Central memory CD8-positive, alpha-beta T cell (primary cell): Measurements from ENCODE around the gene ADORA1.

Source experiments
- ATAC-seq: fragments of 150-1000 bp; cut with Tn5 transposase; replicated peaks from 2 replicates; pipeline ENCODE4 v1.10.0; 2022; ENCODE audit warnings: mild to moderate bottlenecking, moderate FRiP score, moderate number of reproducible peaks; ENCODE audit not compliant: poor library complexity, severe bottlenecking; ENCODE audit errors: extremely low read depth
- DNase-seq, 2 donors: peaks; one replicate each; pipeline ENCODE4 v3.0.0; 2021; ENCODE audit warnings: low spot score in 2 of 2
- H3K27ac Mint-ChIP-seq: one replicate; pipeline ENCODE4 v1.8.0; 2022; ENCODE audit warnings: low read depth, mild to moderate bottlenecking, moderate library complexity, mixed read lengths
- H3K27me3 Mint-ChIP-seq: one replicate; pipeline ENCODE4 v1.8.0; 2022; ENCODE audit warnings: mixed read lengths
- H3K36me3 Mint-ChIP-seq: one replicate; pipeline ENCODE4 v1.8.0; 2022; ENCODE audit warnings: mild to moderate bottlenecking, moderate library complexity, mixed read lengths; ENCODE audit not compliant: insufficient read depth
- H3K4me1 Mint-ChIP-seq: one replicate; pipeline ENCODE4 v1.8.0; 2022; ENCODE audit warnings: mixed read lengths
- H3K4me3 Mint-ChIP-seq: one replicate; pipeline ENCODE4 v1.8.0; 2022; ENCODE audit warnings: mild to moderate bottlenecking, moderate library complexity, mixed read lengths
- H3K9me3 Mint-ChIP-seq: one replicate; pipeline ENCODE4 v1.8.0; 2022; ENCODE audit warnings: mixed read lengths

Gene ADORA1

DNA sequence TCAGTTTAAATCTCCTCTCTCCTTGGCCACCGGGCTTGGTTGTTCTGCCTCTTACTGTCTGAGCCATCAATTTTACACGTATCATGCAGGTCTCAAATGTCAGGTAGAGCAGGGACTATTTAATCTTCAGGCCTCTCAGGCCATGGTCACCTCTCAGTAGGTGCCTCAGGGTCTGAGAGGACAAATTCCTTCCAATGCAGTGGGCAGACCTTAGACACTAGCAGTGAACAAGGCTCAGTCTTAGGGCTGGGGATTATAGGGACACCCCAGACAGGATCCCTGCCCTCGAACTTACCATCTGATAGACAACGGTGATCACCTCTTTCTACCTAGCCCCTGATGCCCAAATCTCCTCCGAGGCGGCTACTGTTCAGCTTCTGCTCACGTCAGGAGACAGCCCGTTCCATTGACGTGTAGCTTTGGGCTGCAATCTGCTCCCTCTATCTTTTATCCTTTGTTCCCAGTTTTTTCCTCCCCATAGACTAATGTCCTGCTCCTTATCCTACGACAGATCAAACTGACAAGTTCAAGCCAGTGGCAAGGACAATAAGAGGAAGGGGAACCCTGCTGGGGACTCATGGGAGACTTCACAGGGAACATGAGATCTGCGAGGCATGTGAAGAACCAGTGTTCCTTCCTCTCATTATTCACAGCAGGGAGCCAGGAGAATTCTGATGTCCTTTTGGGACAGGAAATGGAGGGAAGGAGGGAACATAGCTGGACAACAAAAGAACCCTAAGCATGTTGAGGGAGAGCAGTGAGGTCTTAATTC, 40.3 kb upstream of the ADORA1 start:
- ATAC-seq: no peak
- Mint-ChIP-seq H3K27me3 (peaks cover 67% of the 10 kb centered on the region), H3K4me1 (no peaks in the 10 kb centered on the region), H3K27ac (no peak overlapping the region), H3K4me3 (no peak overlapping the region), H3K36me3 (no peaks in the 10 kb centered on the region), H3K9me3 (no peaks in the 10 kb centered on the region)
- no peak for DNase-seq

DNA sequence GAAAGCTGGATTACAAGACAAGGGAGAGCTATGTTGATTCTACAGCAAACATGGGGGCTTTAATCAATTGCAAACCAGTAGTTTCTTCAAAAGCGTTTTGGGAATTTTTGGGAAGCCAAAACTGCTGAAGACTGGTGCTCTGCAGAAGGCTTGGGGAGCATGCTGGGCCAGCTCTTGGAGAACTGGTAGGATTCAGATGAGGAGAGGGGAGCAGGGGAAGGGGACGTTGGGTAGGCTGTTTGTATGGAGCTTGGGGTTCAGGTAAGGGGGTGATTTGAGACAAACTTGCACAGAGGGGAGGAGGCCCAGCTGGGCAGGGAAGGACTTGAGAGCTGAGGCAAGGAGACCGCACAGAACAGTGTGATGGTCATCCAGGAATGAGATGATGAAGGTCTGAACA, 39.1 kb upstream of the ADORA1 start:
- Mint-ChIP-seq H3K4me3 (no peak overlapping the region), H3K27ac (no peak overlapping the region), H3K36me3 (no peaks in the 10 kb centered on the region), H3K4me1 (no peaks in the 10 kb centered on the region), H3K27me3 (peaks cover 67% of the 10 kb centered on the region), H3K9me3 (no peaks in the 10 kb centered on the region)
- DNase-seq (no peak), ATAC-seq (no peak)

DNA sequence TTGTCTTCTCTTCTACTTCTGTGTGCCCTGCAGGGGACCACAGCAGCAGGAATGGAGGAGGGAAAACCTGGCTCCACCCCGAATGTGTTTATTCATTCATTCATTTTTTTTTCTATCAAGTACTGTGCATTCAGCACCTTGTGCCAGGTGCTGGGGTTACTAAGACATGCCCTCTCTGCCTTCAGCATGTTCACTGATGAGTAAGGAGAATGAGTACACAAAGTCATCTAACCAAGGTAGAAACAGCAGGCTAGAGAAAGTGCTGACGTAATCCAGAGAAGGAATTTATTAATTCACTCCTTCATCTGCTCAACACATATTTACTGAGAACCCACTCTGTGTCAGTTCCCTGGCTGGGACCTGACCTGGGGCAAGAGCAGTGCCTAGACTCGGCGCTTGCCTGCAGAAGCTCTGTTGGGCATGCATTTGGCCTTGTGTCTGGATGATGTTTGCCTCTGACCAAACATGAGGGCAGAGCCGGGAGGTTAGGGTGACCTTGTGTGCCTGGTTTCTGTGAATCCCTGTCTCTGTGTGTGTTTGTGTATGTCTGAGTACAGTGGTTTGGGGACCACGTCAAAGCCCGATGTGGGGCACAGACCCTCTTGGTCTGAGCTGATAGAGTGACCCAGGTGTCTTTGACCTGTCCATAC, 38.4 kb upstream of the ADORA1 start:
- no peak for DNase-seq
- Mint-ChIP-seq H3K27ac (no peak overlapping the region), H3K4me3 (no peak overlapping the region), H3K27me3 (peaks cover 64% of the 10 kb centered on the region), H3K36me3 (no peaks in the 10 kb centered on the region), H3K4me1 (no peaks in the 10 kb centered on the region), H3K9me3 (no peaks in the 10 kb centered on the region)
- ATAC-seq: no peak

DNA sequence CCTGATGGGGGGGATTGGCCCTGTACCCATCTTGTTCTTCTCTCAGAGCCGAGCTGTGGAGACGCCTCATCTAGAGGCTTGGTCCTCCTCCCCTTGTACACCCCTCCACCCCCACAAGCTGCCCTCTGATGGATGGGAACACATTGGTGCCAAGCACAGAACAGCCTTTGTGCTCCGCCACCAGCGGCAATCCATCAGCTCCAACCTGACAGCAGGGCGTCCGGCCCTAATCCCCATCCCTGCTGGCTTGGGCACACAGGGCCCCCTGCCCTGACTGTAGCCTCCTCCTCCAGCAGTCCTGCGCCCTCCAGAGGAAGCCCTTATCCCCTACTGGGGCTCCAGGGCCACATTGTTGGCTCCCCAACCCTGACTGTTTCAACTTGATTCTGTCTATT, 37.9 kb upstream of the ADORA1 start:
- Mint-ChIP-seq H3K27ac (no peak overlapping the region), H3K36me3 (no peaks in the 10 kb centered on the region), H3K27me3 (peaks cover 68% of the 10 kb centered on the region), H3K4me3 (no peak overlapping the region), H3K4me1 (no peaks in the 10 kb centered on the region), H3K9me3 (peaks cover 5% of the 10 kb centered on the region)
- no peak for DNase-seq
- ATAC-seq: no peak

DNA sequence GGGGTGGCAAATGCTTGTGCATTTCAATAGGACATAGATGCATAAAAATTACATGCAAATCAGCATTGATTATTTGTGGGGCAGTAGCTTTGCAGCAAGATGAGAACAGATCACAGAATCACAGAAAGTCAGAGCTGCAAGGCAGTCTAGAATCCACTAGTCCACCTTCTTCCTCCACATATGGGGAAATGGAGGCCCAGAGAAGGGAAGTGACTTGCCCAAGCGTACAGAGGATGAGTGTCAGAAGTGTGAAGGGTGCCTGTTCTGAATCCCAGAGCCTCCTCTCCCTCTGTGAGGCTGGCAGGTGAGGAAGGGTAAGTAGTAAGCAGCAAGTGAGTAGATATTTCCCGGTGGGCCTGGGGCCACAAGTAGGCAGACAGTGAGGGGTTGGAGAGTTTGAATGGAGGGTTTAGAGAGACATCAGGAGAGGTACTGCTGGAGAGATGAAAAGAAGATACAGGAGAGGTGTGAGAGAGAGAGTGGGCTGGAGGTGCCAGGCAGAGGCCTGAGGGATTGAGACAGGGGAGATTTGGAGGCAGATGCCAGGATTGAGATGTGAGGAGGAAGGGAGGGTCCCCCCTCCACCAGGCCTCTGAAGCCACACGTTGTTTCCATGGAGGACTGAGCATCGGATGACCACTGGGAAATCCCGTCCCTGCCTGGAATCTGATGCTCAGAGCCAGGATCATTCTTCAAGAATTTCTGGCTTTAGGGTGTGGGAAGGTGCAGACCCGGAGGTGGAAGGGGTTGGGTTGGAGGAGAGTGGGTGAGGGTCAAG, 36.9 kb upstream of the ADORA1 start:
- DNase-seq: peak in 1 of 2 donors; percentile 5
- Mint-ChIP-seq H3K9me3 (peaks cover 14% of the 10 kb centered on the region), H3K36me3 (no peaks in the 10 kb centered on the region), H3K27me3 (peaks cover 77% of the 10 kb centered on the region), H3K4me3 (no peak overlapping the region), H3K4me1 (no peaks in the 10 kb centered on the region), H3K27ac (no peak overlapping the region)
- ATAC-seq: no peak

DNA sequence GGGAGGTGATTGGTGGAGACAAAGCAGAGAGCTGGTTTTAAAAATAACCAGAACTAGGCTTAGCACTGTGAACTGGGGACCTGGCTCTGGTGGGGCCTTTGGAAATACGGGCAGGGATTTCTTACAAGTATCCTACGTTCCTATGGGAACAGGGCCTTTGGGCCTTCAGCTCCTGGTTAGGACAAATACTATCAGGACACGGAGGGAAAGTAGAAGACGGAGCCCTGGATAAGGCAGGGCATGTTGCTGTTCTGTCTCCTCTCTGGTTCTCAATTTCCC, 36.4 kb upstream of the ADORA1 start:
- H3K9me3 Mint-ChIP-seq: peaks cover 18% of the 10 kb centered on the region
- no peak for DNase-seq
- no peaks in the 10 kb centered on the region for H3K4me1 Mint-ChIP-seq
- H3K27ac Mint-ChIP-seq: no peak overlapping the region
- H3K4me3 Mint-ChIP-seq: no peak overlapping the region
- ATAC-seq: no peak
- peaks cover 82% of the 10 kb centered on the region for H3K27me3 Mint-ChIP-seq
- H3K36me3 Mint-ChIP-seq: no peaks in the 10 kb centered on the region

DNA sequence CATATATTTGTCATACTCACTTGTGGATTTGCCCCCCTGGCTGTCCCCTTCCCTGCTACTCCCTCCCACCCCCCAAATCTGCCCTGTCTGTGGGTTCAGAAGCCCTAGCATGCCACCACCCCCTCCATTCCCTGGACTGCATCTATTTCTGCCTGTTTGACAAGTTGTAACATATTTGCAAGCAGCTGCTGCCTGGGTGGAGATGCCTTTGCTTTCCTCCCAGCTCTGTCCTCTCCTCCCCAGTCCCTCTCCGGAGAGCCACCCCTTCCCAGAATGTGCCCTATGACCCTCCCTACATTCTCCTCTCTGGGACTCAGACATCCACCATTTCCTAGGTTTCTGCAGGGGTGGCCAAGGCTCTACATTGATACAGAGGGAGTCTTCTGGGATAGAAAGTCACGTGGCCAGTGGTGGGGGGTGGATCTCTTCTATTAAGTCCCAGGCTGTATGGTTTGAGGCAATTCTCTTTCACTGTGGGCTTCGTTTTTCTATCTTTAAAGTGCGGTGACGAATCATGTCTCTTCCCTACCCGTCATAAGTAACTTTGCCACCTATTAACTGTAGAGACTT, 35.7 kb upstream of the ADORA1 start:
- no peak overlapping the region for H3K4me3 Mint-ChIP-seq
- H3K27ac Mint-ChIP-seq: no peak overlapping the region
- ATAC-seq (no peak), DNase-seq (peak in 1 of 2 donors; percentile 0)
- no peaks in the 10 kb centered on the region for H3K4me1 Mint-ChIP-seq
- peaks cover 18% of the 10 kb centered on the region for H3K9me3 Mint-ChIP-seq
- H3K36me3 Mint-ChIP-seq: no peaks in the 10 kb centered on the region
- peaks cover 82% of the 10 kb centered on the region for H3K27me3 Mint-ChIP-seq

DNA sequence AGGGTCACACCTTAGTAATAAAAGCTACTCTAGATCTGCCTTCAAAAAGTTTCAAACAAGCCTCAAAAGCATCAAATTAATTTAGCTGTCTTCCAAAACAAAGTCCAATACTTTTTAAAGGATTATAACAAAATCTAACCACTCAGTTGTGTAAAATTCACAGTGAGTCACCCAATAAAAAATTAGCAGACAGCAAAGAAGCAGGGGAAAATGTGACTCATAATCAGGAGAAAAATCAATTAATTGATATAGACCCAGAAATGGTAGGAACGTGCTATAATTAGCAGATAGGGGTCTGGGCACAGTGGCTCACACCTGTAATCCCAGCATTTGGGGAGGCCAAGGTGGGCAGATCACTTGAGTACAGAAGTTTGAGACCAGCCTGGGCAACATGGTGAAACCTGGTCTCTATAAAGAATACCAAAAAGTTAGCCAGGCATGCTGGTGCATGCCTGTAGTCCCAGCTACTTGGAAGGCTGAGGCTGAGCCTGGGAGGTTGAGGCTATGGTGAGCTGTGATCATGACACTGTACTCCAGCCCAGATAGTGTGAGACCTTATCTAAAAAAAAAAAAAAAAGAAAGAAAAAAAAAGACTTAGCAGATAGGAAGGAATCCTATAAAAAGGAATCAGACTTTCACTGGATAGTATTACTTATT, 33.6 kb upstream of the ADORA1 start:
- ATAC-seq: no peak
- Mint-ChIP-seq H3K4me1 (no peaks in the 10 kb centered on the region), H3K9me3 (peaks cover 18% of the 10 kb centered on the region), H3K36me3 (no peaks in the 10 kb centered on the region), H3K4me3 (no peak overlapping the region), H3K27me3 (peaks cover 61% of the 10 kb centered on the region), H3K27ac (no peak overlapping the region)
- no peak for DNase-seq

DNA sequence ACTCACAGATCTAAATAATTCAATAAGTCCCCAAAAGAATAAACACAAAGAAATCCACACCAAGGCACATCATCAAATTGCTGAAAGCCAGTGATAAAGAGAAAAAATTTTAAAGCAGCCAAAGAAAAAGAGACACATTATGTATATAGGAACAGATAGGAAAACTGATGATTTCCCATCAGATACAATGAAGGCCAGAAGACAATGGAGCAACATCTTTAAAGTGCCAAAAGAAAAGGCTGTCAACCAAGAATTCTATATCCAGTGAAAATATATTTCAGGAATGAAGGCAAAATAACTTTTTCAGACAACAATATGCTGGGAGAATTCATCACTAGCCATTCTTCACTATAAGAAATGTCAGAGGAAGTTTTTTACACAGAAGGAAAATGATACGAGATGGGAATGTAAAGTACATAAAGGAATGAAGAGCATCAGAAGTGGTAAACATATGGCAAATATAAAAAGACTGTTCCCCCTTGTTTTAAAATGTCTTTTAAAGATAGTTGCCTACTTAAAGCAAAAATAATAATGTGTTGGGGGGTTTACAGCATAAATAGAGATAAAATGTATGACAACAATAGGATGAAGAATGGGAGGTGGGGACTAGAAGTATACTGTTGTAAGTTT, 32.4 kb upstream of the ADORA1 start:
- H3K9me3 Mint-ChIP-seq: peaks cover 18% of the 10 kb centered on the region
- H3K4me1 Mint-ChIP-seq: no peaks in the 10 kb centered on the region
- no peaks in the 10 kb centered on the region for H3K36me3 Mint-ChIP-seq
- DNase-seq (no peak), ATAC-seq (no peak)
- H3K4me3 Mint-ChIP-seq: no peak overlapping the region
- H3K27ac Mint-ChIP-seq: no peak overlapping the region
- H3K27me3 Mint-ChIP-seq: peaks cover 51% of the 10 kb centered on the region

DNA sequence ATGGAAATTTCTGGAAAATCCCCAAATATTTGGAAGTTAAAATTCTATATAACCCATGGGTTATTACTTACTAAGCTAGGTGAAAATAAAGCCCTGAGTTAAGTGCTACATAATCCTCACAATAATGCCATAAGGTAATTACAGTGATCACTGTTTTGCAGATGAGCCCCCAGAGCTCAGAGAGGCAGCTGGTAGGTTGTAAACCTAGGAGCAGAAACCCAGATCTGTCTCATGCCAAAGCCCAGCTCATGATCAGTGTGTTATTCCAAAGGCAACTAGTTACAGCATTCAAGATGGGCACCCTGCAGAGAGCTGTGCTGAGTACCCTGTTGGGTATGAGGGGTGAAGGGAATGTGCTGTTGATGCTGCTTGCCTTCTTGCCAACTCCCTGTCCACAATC, 31.0 kb upstream of the ADORA1 start:
- peaks cover 50% of the 10 kb centered on the region for H3K27me3 Mint-ChIP-seq
- DNase-seq (no peak), ATAC-seq (no peak)
- H3K9me3 Mint-ChIP-seq: peaks cover 18% of the 10 kb centered on the region
- no peak overlapping the region for H3K4me3 Mint-ChIP-seq
- no peaks in the 10 kb centered on the region for H3K4me1 Mint-ChIP-seq
- H3K36me3 Mint-ChIP-seq: no peaks in the 10 kb centered on the region
- no peak overlapping the region for H3K27ac Mint-ChIP-seq

DNA sequence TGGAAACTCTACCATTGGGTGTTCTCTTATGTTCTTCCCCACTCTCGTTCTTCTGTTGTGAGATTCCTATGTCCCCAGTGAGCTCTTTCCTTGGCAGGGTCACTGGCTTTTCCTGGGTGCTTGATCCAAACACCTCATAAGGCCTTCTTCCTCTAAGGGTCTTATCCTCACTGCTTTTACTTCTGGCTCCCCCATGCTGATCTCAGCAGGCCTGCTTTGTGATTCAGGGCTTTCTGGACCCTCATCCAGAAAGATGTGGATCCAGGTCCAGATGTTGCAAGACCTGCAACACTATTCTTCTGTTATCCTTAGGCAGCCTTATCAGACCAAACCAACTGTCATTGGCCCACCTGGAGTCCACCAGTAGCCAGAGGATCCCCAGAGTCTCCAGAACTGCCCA, 30.5 kb upstream of the ADORA1 start:
- no peaks in the 10 kb centered on the region for H3K4me1 Mint-ChIP-seq
- no peak overlapping the region for H3K27ac Mint-ChIP-seq
- H3K4me3 Mint-ChIP-seq: no peak overlapping the region
- H3K36me3 Mint-ChIP-seq: no peaks in the 10 kb centered on the region
- DNase-seq (no peak), ATAC-seq (no peak)
- peaks cover 46% of the 10 kb centered on the region for H3K27me3 Mint-ChIP-seq
- peaks cover 18% of the 10 kb centered on the region for H3K9me3 Mint-ChIP-seq

DNA sequence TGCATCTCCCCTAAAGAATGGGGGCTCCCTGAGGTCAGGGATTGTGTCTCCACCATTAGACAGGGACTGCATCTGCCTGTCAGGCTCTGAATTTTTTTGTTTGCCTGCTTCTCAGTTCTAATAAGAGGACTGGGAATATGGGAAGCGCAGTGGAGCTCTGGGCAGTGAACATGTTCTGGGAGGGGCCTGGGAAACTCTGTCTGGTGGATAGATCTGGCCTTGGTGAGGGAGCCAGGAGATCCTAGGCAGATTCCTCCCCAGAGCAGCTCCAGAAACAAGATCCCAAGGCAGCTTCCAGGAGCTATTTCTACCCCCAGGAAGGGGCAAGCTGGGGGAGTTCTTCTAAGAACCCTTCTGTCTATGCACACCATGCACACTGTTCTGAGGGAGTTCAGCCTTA, 29.1 kb upstream of the ADORA1 start:
- H3K27ac Mint-ChIP-seq: no peak overlapping the region
- H3K4me3 Mint-ChIP-seq: no peak overlapping the region

More for the DNA sequence above, 29.1 kb upstream of the ADORA1 start:
- Mint-ChIP-seq H3K36me3 (no peaks in the 10 kb centered on the region), H3K4me1 (no peaks in the 10 kb centered on the region), H3K27me3 (peaks cover 46% of the 10 kb centered on the region), H3K9me3 (peaks cover 18% of the 10 kb centered on the region)
- ATAC-seq (no peak), DNase-seq (no peak)
